ENCODE measurements around the gene TBC1D10A.
A peak's percentile ranks its signal among the peaks of the same experiment; 100 is the strongest.

Gene TBC1D10A

GRCh38 chr22:30262917-30263741, 63.6 kb downstream of the TBC1D10A start:
- peak; percentile 95 for TF ChIP-seq CTCF (IDR thresholded peaks at IDR 0.05)

DNA sequence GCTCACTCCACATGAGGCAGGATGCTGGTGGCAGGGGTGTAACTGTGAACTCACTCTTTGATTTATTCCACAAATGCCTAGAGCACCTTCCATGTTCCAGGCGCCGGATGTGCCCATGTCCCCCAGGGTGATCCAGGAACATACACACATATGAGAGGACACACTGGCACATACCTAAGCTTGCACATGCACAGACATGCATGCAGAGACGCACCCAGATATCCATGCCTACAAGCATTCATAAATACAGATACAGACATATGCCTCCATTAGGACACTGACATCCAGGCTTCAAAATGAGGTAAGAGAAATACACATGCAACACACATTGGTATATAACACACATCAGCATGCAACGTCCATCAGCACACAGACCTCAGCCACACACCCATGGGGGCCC, 64.6 kb downstream of the TBC1D10A start:
- TF ChIP-seq CTCF (IDR thresholded peaks at IDR 0.05) = no peak

DNA sequence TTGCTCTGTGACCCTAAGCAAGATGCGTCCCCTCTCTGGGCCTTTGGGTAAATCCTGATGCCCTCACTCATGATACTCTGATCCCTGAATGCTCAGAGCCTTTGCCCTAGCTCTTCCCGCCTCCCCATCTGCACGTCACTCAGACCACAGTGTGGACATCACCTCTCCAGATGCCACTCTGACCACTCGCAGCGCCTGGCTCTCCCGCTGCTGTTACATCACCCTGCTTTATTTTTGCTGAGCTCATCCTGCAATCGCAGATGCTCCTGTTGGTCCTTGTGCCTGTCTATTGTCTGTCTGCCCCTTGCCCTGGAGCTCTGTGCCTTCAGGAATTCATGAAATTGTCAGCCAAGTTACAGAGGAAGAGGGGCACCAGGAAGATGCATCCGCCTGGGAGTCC, 65.6 kb downstream of the TBC1D10A start:
- TF ChIP-seq CTCF (IDR thresholded peaks at IDR 0.05) = no peak

DNA sequence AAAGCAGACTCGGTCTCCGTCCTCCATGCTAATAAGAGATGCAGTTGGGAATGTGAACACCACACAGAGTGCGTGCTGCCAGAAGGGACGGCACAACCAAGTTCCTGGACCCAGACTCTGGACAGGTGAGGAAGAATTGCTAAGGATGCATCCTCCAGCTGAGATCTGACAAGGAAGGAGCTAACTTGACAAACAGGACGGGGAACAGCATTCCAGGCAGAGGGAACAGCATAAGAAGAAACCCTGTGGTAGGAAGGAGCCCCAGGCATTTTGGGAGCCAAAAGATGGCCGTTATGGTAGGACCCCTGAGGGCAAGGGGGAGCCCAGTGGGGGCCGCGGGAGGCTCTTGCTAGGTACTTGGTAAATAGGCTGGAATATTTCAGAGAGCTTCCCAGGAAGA, 66.1 kb downstream of the TBC1D10A start:
- TF ChIP-seq CTCF (IDR thresholded peaks at IDR 0.05) = no peak

DNA sequence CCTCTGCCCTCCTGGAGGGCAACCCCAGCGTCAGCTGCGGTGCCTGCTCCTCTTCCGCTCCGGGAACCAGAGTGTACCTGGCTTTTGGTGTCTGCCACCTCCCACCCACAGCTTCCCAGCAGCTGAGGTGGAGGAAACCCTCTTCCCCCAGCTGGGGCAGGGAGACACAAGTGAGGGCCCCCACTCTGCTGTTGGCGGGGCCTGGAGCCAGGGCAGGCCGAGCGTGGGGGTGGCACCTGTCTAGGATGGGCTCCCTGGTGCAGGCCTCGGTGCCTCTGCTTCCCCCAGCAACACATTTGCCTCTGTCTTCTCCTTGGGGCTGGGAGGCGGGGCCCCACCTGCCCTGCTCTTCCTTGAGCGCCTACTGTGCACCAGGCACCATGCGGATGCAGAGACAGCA, 66.5 kb downstream of the TBC1D10A start:
- no peak for TF ChIP-seq CTCF (IDR thresholded peaks at IDR 0.05)

GRCh38 chr22:30254314-30254713, 72.4 kb downstream of the TBC1D10A start:
- no peak for TF ChIP-seq CTCF (IDR thresholded peaks at IDR 0.05)

DNA sequence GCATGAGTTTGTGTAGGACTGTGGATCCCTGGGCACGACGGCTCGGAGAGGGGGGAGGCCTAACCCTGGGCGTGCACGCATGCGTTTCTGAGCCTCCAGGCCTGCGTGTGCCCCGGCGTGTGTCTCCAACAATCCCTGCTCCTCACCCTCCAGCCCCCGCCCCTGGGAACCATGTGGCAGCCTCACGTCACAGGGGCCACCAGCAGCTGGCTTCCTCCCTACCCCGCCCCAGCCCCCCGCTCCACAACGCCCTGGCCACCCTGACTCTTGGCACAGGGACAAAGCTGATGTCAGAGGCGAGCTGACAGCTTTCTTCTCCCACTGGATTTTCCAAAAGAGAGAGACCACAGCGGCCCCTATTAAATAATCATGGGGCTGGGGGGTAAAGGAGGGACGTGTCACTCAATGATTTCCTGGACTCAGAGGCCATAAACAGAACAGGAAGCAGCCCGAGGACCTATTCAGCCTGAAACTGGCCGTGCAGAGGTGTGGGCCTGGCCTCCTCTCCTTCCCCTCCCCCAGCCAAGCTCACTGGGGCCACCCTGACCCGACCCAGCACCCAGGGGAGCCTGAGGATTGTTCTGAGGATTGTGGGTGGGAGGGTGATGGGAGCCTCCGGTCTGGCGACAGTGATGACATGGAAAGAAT, 73.4 kb downstream of the TBC1D10A start:
- TF ChIP-seq CTCF (IDR thresholded peaks at IDR 0.05) = no peak

Data from LNCAP (cell line).